Activated CD4-positive, alpha-beta T cell treated with anti-CD3 and anti-CD28 coated beads, Interleukin-2, amount 50 U/mL, for 16 hours (primary cell): ENCODE measurements around the gene CATSPER4.
A peak's percentile ranks its signal among the peaks of the same experiment; 100 is the strongest.

Source experiments
- DNase-seq: peaks from one replicate; pipeline ENCODE4 v3.0.0-alpha.2; 2020

Gene CATSPER4

GRCh38 chr1:26164861-26165842, 25.2 kb upstream of the CATSPER4 start:
- no peak for DNase-seq

GRCh38 chr1:26166719-26167281, 23.6 kb upstream of the CATSPER4 start:
- DNase-seq, result no peak

- DNase-seq, result no peak
These were observed 21.8 kb upstream of the CATSPER4 start, which contains the start of gene C1orf232 for GRCh38 chr1:26168410-26169197. C1orf232 (minus strand) TSS chr1:26168963; CDS start chr1:26168499, 464 bp downstream.

GRCh38 chr1:26169198-26169554, 21.2 kb upstream of the CATSPER4 start:
- DNase-seq, result no peak

- DNase-seq, result peak; percentile 95
These were observed 20.5 kb upstream of the CATSPER4 start, which contains the start of gene ZNF593 for GRCh38 chr1:26169669-26170471. ZNF593 (plus strand) TSS chr1:26169908; CDS start chr1:26169984, 76 bp downstream.

GRCh38 chr1:26170472-26170821, 20.0 kb upstream of the CATSPER4 start:
- DNase-seq, result no peak

- DNase-seq, result no peak
These were observed 19.0 kb upstream of the CATSPER4 start, which contains the start of gene ZNF593OS for GRCh38 chr1:26171084-26172072. ZNF593OS (minus strand) TSS chr1:26171832; CDS start chr1:26171661, 171 bp downstream.

- no peak for DNase-seq
These were observed 15.1 kb upstream of the CATSPER4 start for GRCh38 chr1:26175346-26175745.

- DNase-seq, result no peak
These were observed 13.2 kb upstream of the CATSPER4 start, which contains the start of gene CNKSR1 for GRCh38 chr1:26177182-26177684. CNKSR1 (plus strand) TSS chr1:26177491; CDS start chr1:26177548, 57 bp downstream.

- DNase-seq, result no peak
These were observed 10.3 kb upstream of the CATSPER4 start for GRCh38 chr1:26180010-26180506.

- no peak for DNase-seq
These were observed 8.6 kb upstream of the CATSPER4 start for GRCh38 chr1:26181586-26182382.

- no peak for DNase-seq
These were observed 8.1 kb upstream of the CATSPER4 start for GRCh38 chr1:26182383-26182696.

GRCh38 chr1:26184086-26184485, 6.3 kb upstream of the CATSPER4 start:
- DNase-seq, result no peak

- no peak for DNase-seq
These were observed 5.5 kb upstream of the CATSPER4 start for GRCh38 chr1:26184883-26185282.

GRCh38 chr1:26187882-26188281, 2.5 kb upstream of the CATSPER4 start:
- no peak for DNase-seq

GRCh38 chr1:26188477-26188876, 1.9 kb upstream of the CATSPER4 start:
- DNase-seq, result no peak

GRCh38 chr1:26189331-26189730, 1.1 kb upstream of the CATSPER4 start:
- DNase-seq, result no peak

- no peak for DNase-seq
These were observed 589 bp upstream of the CATSPER4 start for GRCh38 chr1:26189751-26190275.

GRCh38 chr1:26191739-26192138, 1.3 kb downstream of the CATSPER4 start:
- no peak for DNase-seq

GRCh38 chr1:26195805-26196204, 5.4 kb downstream of the CATSPER4 start:
- DNase-seq, result no peak
